ENCODE results near the gene AHI1.

Gene AHI1

GRCh38 chr6:135320721-135321621 lies 176.6 kb downstream of the AHI1 start:
- Histone ChIP-seq H3K4me3 (ENCODE audit: low read depth, low read length) (no peak overlapping the region), H3K27me3 (ENCODE audit: control insufficient read depth, insufficient read depth, low read length) (no peaks in the 10 kb centered on the region), H3K9ac (ENCODE audit: low read depth, low read length) (no peak overlapping the region), H3K36me3 (ENCODE audit: control insufficient read depth, insufficient read depth, low read length) (no peaks in the 10 kb centered on the region), H3K9me3 (ENCODE audit: control insufficient read depth, insufficient read depth, low read length) (no peaks in the 10 kb centered on the region), H3K4me1 (ENCODE audit: control insufficient read depth, insufficient read depth, low read length) (peaks cover 7% of the 10 kb centered on the region)

DNA sequence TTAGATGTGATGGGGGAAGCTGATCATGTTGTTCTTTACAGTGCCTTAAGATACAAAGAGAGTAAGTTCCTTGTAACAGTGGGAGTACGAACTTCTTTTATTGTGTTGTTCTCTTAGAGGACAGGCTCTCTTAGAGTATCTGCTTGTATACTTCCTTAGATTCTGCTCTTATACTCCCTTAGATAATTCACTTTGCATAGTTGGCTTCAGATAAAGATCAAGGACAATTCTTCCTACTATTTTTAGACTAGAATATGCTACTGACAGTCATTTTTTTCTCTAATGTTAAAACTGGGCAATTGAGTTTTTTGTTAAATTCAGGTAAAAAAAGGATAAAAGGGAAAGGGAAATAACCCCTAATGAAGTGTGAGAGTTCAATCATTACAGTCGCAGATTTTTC lies 177.7 kb downstream of the AHI1 start:
- Histone ChIP-seq H3K9me3 (ENCODE audit: control insufficient read depth, insufficient read depth, low read length) (no peaks in the 10 kb centered on the region), H3K4me3 (ENCODE audit: low read depth, low read length) (no peak overlapping the region), H3K27me3 (ENCODE audit: control insufficient read depth, insufficient read depth, low read length) (no peaks in the 10 kb centered on the region), H3K4me1 (ENCODE audit: control insufficient read depth, insufficient read depth, low read length) (peaks cover 7% of the 10 kb centered on the region), H3K36me3 (ENCODE audit: control insufficient read depth, insufficient read depth, low read length) (no peaks in the 10 kb centered on the region), H3K9ac (ENCODE audit: low read depth, low read length) (no peak overlapping the region)

DNA sequence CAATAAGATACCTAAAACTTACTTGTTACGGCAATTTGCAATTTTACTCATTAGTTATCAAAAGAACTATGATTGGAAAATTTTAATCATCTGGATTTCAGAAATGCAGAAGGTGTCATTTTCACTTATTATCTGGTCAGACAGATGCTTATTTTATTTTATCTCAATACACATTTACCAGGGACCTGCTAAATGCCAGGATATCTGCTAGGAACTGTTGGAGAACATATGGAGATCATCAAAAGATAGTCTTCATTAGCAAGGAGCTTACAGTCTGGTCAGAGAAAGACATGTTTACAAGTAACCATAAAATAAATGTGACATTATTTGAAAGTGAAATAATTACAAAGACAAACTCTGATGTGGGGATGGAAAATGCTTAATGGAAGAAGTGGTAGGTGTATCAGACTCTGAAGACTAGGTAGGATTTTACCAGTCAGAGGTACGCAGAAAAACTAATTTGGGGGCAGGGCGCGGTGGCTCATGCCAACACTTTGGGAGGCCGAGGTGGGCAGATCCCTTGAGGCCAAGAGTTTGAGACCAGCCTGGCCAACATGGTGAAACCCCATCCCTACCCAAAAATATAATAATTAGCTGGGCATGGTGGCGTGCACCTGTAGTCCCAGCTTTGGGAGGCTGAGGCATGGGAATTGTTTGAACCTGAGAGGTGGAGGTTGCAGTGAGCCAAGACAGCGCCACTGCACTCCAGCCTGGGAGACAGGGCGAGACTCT lies 178.6 kb downstream of the AHI1 start:
- H3K4me3 ChIP-seq (ENCODE audit: low read depth, low read length) = no peak overlapping the region
- no peaks in the 10 kb centered on the region for H3K36me3 ChIP-seq (ENCODE audit: control insufficient read depth, insufficient read depth, low read length)
- no peaks in the 10 kb centered on the region for H3K9me3 ChIP-seq (ENCODE audit: control insufficient read depth, insufficient read depth, low read length)
- peaks cover 7% of the 10 kb centered on the region for H3K4me1 ChIP-seq (ENCODE audit: control insufficient read depth, insufficient read depth, low read length)
- no peak overlapping the region for H3K9ac ChIP-seq (ENCODE audit: low read depth, low read length)
- H3K27me3 ChIP-seq (ENCODE audit: control insufficient read depth, insufficient read depth, low read length) = no peaks in the 10 kb centered on the region

DNA sequence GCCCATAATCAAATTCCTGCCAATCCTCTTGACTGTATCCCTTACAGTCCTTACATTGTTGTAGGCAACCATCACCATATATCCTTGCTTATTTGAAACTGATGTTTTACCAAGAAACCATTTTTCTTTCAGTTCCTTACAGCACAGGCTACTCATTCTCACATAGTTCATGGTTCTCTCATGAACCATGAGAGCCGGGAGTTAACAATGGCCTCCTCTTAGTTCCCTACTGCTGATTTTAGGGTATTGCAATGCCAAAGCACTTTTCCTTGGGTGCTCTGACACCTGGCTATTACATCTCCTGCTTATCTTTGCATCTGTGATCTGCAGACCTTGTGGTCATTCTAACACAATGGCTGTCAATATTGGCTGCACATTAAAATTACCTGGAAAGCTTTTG lies 183.0 kb downstream of the AHI1 start:
- H3K4me3 ChIP-seq (ENCODE audit: low read depth, low read length) = no peak overlapping the region
- H3K9ac ChIP-seq (ENCODE audit: low read depth, low read length) = no peak overlapping the region
- no peaks in the 10 kb centered on the region for H3K27me3 ChIP-seq (ENCODE audit: control insufficient read depth, insufficient read depth, low read length)
- H3K9me3 ChIP-seq (ENCODE audit: control insufficient read depth, insufficient read depth, low read length) = no peaks in the 10 kb centered on the region
- no peaks in the 10 kb centered on the region for H3K36me3 ChIP-seq (ENCODE audit: control insufficient read depth, insufficient read depth, low read length)
- no peaks in the 10 kb centered on the region for H3K4me1 ChIP-seq (ENCODE audit: control insufficient read depth, insufficient read depth, low read length)

- H3K4me1 ChIP-seq (ENCODE audit: control insufficient read depth, insufficient read depth, low read length) = no peaks in the 10 kb centered on the region
- no peaks in the 10 kb centered on the region for H3K9me3 ChIP-seq (ENCODE audit: control insufficient read depth, insufficient read depth, low read length)
- no peaks in the 10 kb centered on the region for H3K36me3 ChIP-seq (ENCODE audit: control insufficient read depth, insufficient read depth, low read length)
- H3K4me3 ChIP-seq (ENCODE audit: low read depth, low read length) = no peak overlapping the region
- H3K9ac ChIP-seq (ENCODE audit: low read depth, low read length) = no peak overlapping the region
- no peaks in the 10 kb centered on the region for H3K27me3 ChIP-seq (ENCODE audit: control insufficient read depth, insufficient read depth, low read length)
Measured at GRCh38 chr6:135311446-135312200, 185.9 kb downstream of the AHI1 start.

- H3K9me3 ChIP-seq (ENCODE audit: control insufficient read depth, insufficient read depth, low read length) = no peaks in the 10 kb centered on the region
- H3K4me3 ChIP-seq (ENCODE audit: low read depth, low read length) = no peak overlapping the region
- no peaks in the 10 kb centered on the region for H3K27me3 ChIP-seq (ENCODE audit: control insufficient read depth, insufficient read depth, low read length)
- no peaks in the 10 kb centered on the region for H3K36me3 ChIP-seq (ENCODE audit: control insufficient read depth, insufficient read depth, low read length)
- no peak overlapping the region for H3K9ac ChIP-seq (ENCODE audit: low read depth, low read length)
- no peaks in the 10 kb centered on the region for H3K4me1 ChIP-seq (ENCODE audit: control insufficient read depth, insufficient read depth, low read length)
Measured at GRCh38 chr6:135310291-135310690, 187.2 kb downstream of the AHI1 start.

DNA sequence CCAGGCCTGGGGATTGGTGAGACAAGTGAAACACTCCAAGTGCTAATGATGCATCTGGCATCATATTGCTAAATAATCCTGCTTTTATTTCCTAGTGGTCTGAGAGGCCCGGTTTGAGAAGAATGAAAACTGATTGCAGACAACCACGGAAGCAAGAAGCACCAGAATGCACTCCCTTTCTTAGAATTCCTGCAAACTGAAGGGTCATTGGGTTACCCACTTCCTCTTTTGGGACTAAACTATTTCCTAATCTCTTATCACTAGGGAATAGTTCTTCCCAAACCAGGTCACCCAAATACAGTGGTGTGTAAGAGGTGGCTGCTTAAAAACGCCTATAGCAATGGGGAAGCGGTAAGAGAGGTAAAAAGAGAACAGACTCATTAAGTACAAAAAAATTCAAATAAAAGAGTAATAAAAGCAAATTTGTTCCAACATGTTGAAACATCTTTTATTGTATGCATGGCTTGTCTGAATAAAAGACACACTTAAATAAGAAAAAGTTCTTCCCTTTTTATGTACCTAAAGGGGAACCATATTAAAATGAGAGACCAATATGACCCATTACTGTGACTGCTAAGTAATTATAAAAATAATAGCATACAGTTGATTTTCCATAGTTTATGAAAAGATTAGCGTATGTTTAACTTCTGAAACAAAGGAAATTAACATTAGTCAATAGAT lies 190.7 kb downstream of the AHI1 start:
- Histone ChIP-seq H3K4me1 (ENCODE audit: control insufficient read depth, insufficient read depth, low read length) (no peaks in the 10 kb centered on the region), H3K9me3 (ENCODE audit: control insufficient read depth, insufficient read depth, low read length) (no peaks in the 10 kb centered on the region), H3K36me3 (ENCODE audit: control insufficient read depth, insufficient read depth, low read length) (no peaks in the 10 kb centered on the region), H3K27me3 (ENCODE audit: control insufficient read depth, insufficient read depth, low read length) (no peaks in the 10 kb centered on the region), H3K4me3 (ENCODE audit: low read depth, low read length) (no peak overlapping the region), H3K9ac (ENCODE audit: low read depth, low read length) (no peak overlapping the region)

- H3K36me3 ChIP-seq (ENCODE audit: control insufficient read depth, insufficient read depth, low read length) = no peaks in the 10 kb centered on the region
- no peaks in the 10 kb centered on the region for H3K27me3 ChIP-seq (ENCODE audit: control insufficient read depth, insufficient read depth, low read length)
- no peaks in the 10 kb centered on the region for H3K4me1 ChIP-seq (ENCODE audit: control insufficient read depth, insufficient read depth, low read length)
- H3K4me3 ChIP-seq (ENCODE audit: low read depth, low read length) = no peak overlapping the region
- no peaks in the 10 kb centered on the region for H3K9me3 ChIP-seq (ENCODE audit: control insufficient read depth, insufficient read depth, low read length)
- no peak overlapping the region for H3K9ac ChIP-seq (ENCODE audit: low read depth, low read length)
Measured at GRCh38 chr6:135306166-135306565, 191.4 kb downstream of the AHI1 start.

DNA sequence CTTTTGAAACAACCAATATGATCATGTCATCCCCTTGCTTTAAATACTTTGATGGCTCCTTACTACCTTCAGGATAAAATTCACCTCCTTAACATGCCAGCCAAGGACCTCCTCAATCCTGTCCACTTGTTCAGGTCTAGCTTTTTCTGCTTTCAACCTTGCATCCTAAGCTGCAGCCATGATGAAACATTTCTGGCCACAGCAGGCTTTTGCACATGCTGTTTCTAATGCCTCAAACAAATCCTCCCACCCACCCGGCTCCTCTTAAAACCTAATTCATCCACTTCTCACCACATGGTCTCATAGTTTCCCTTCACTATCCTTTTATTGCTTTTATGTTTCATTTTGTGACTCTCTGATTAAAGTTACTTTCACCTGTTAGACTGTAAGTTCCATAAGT lies 191.9 kb downstream of the AHI1 start:
- H3K27me3 ChIP-seq (ENCODE audit: control insufficient read depth, insufficient read depth, low read length) = no peaks in the 10 kb centered on the region
- no peaks in the 10 kb centered on the region for H3K9me3 ChIP-seq (ENCODE audit: control insufficient read depth, insufficient read depth, low read length)
- no peaks in the 10 kb centered on the region for H3K4me1 ChIP-seq (ENCODE audit: control insufficient read depth, insufficient read depth, low read length)
- H3K36me3 ChIP-seq (ENCODE audit: control insufficient read depth, insufficient read depth, low read length) = no peaks in the 10 kb centered on the region
- H3K4me3 ChIP-seq (ENCODE audit: low read depth, low read length) = no peak overlapping the region
- H3K9ac ChIP-seq (ENCODE audit: low read depth, low read length) = no peak overlapping the region

DNA sequence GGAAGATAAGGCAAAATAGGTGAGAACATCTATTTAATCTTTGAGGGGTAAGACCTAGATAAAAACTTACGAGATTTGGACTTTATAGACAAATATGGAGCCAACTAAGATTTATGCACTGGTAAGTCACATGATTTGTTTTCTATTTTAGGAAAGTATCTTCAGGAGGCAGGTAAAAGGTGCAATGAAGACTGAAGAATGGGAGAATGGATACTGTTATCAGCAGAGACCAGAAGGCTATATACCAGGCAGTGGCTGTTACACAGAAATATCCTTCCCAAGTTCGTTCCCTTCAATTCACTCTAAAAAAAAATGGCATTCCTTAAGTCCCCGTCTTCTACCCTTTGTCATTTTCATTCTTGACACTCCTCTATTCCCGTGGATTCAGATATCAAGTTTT lies 192.7 kb downstream of the AHI1 start:
- H3K36me3 ChIP-seq (ENCODE audit: control insufficient read depth, insufficient read depth, low read length) = no peaks in the 10 kb centered on the region
- H3K27me3 ChIP-seq (ENCODE audit: control insufficient read depth, insufficient read depth, low read length) = no peaks in the 10 kb centered on the region
- no peak overlapping the region for H3K9ac ChIP-seq (ENCODE audit: low read depth, low read length)
- no peaks in the 10 kb centered on the region for H3K9me3 ChIP-seq (ENCODE audit: control insufficient read depth, insufficient read depth, low read length)
- H3K4me3 ChIP-seq (ENCODE audit: low read depth, low read length) = no peak overlapping the region
- H3K4me1 ChIP-seq (ENCODE audit: control insufficient read depth, insufficient read depth, low read length) = no peaks in the 10 kb centered on the region

GRCh38 chr6:135301304-135301703 lies 196.2 kb downstream of the AHI1 start:
- Histone ChIP-seq H3K9ac (ENCODE audit: low read depth, low read length) (no peak overlapping the region), H3K36me3 (ENCODE audit: control insufficient read depth, insufficient read depth, low read length) (no peaks in the 10 kb centered on the region), H3K4me3 (ENCODE audit: low read depth, low read length) (no peak overlapping the region), H3K9me3 (ENCODE audit: control insufficient read depth, insufficient read depth, low read length) (no peaks in the 10 kb centered on the region), H3K27me3 (ENCODE audit: control insufficient read depth, insufficient read depth, low read length) (no peaks in the 10 kb centered on the region), H3K4me1 (ENCODE audit: control insufficient read depth, insufficient read depth, low read length) (no peaks in the 10 kb centered on the region)

Measured in iPS-15b (cell line).